Spleen (tissue), 13 donors: ENCODE measurements around the gene ELN. TPM values are rescaled to one million over a fixed set of nuclear protein-coding genes. Genes with fewer than 3 reads are reported as not detected.
"Not testable (repeated sequence)": the region's sequence is repeated elsewhere in the genome, so short reads cannot be mapped to it uniquely, and the experiment has no call there.

Source experiments
- DNase-seq: peaks from one replicate; pipeline ENCODE4 v3.0.0-alpha.2; 2020
- H3K27ac ChIP-seq, 8 donors: fragments of 200-600 bp; sonication (generic) in 7 of 8; 1 replicate in 4 of 8; 2 replicates in 4 of 8; pipeline versions ENCODE4 v1.5.0 to v1.8.0; 2016 to 2021; ENCODE audit warnings: inconsistent platforms in 4 of 8, mild to moderate bottlenecking in 4 of 8, moderate library complexity in 1 of 8
- H3K27me3 ChIP-seq, 7 donors: fragments of 200-600 bp; sonication (generic) in 6 of 7; replicated peaks in 1 of 7; 1 replicate in 4 of 7; 2 replicates in 3 of 7; pipeline versions ENCODE4 v1.5.0 to v1.8.0; 2016 to 2021; ENCODE audit warnings: inconsistent platforms in 3 of 7, mild to moderate bottlenecking in 1 of 7
- H3K36me3 ChIP-seq, 6 donors: fragments of 200-600 bp; sonication (generic) in 5 of 6; 1 replicate in 4 of 6; 2 replicates in 2 of 6; pipeline versions ENCODE4 v1.5.0 to v1.8.0; 2016 to 2021; ENCODE audit warnings: inconsistent platforms in 2 of 6
- H3K4me1 ChIP-seq, 6 donors: fragments of 200-600 bp; sonication (generic) in 5 of 6; 1 replicate in 3 of 6; 2 replicates in 3 of 6; pipeline versions ENCODE4 v1.5.0 to v1.8.0; 2016 to 2021; ENCODE audit warnings: inconsistent platforms in 3 of 6
- H3K4me3 ChIP-seq, 8 donors: fragments of 200-600 bp; sonication (generic) in 7 of 8; 1 replicate in 4 of 8; 2 replicates in 4 of 8; pipeline versions ENCODE4 v1.5.0 to v1.8.0; 2016 to 2021; ENCODE audit warnings: inconsistent platforms in 4 of 8, mild to moderate bottlenecking in 4 of 8, moderate library complexity in 2 of 8
- H3K9me3 ChIP-seq, 8 donors: fragments of 200-600 bp; sonication (generic) in 7 of 8; 1 replicate in 4 of 8; 2 replicates in 4 of 8; pipeline versions ENCODE4 v1.5.0 to v1.8.0; 2016 to 2021; ENCODE audit warnings: inconsistent platforms in 4 of 8
- POLR2A ChIP-seq, 3 donors: fragments of 450-650 bp; IDR thresholded peaks; one replicate each; pipeline ENCODE4 v1.5.1; 2017; ENCODE audit warnings: antibody characterized with exemption in 3 of 3, mild to moderate bottlenecking in 1 of 3
- POLR2AphosphoS5 ChIP-seq, 3 donors: sonication (generic); formaldehyde crosslinking; IDR thresholded peaks; one replicate each; pipeline ENCODE4 v1.5.1; 2017; ENCODE audit warnings: antibody characterized with exemption in 3 of 3
- WGBS, 5 donors: extraction: QIAGEN DNeasy Blood & Tissue Kit in 3 of 5; methylation state at CpG; one replicate each; pipeline versions ENCODE4 v1.1.5 to v1.1.7; 2013 to 2018; 5-methylcytosine and 5-hydroxymethylcytosine counted together
- intact Hi-C: fragments of 100-400 bp; cut with DNase I; formaldehyde crosslinking; loops from one replicate; pipeline ENCODE4 v1.15.0; 2023; ENCODE audit warnings: low total_unique reads
- long read RNA-seq, 2 donors: transcript quantifications; one replicate each; lab custom pipeline, GENCODE V29; 2026
- polyA plus RNA-seq, 3 donors: library from polyadenylated mRNA; stranded (reverse); fragments of 200-250 nt; gene quantifications; one replicate each; pipeline ENCODE4 v1.2.1, GENCODE V29; 2013
- total RNA-seq, 7 donors: library from RNA; depleted of rRNA in 3 of 7; stranded (reverse); fragments of >200 nt in 3 of 7; fragmentation: NEBNext Ultra II Directional in 4 of 7; extraction: Animal tissue kit (Norgen Biotek cat#: 25700) in 4 of 7; gene quantifications; one replicate each; pipeline versions ENCODE4 v1.1.0 to v1.2.1, GENCODE V29; 2016 to 2021
- TF ChIP-seq, protein P1 (sequence below), 11 experiments: fragments of 200-600 bp in 7 of 11; fragments of 450-650 bp in 4 of 11; sonication (generic) in 4 of 11; IDR thresholded peaks in 8 of 11; conservative IDR thresholded peaks in 3 of 11; 1 replicate in 7 of 11; 2 replicates in 4 of 11; pipeline versions ENCODE4 v1.4.0 to v1.8.0; 2016 to 2021; ENCODE audit warnings: antibody characterized with exemption in 11 of 11, inconsistent platforms in 4 of 11, mild to moderate bottlenecking in 1 of 11
- donor health status: healthy with polysubstance abuse.
- donor health status: DM: no; HTN: no; CAD: no; lungs with moderate emphysema.
- donor health status: DM: no; HTN: no; CAD: no.
- donor health status: Bipolar disorder and iron deficiency.
- donor health status: healthy.
- donor health status: DM: no; HTN: no; CAD: no.
- donor health status: DM: yes; HTN: yes; CAD: no.

ELN gene
- total RNA-seq, result 10 to 100 TPM; 11.7 to 94.7 (median 38.6) TPM
- 10 to 100 TPM; 11.1 to 65.9 (median 24.7) TPM for polyA plus RNA-seq
- long read RNA-seq, donor 1, transcript ELN-221 (32 exons, 2,583 nt), result major isoform, 8 of 107 reads
- long read RNA-seq, donor 1, partial matches to known transcripts, result 91 of 107 reads
- long read RNA-seq, donor 1, other reads (novel, unspliced or antisense), result 0 of 107 reads
- long read RNA-seq, donor 2, transcript ELN-201 (33 exons, 3,781 nt), result major isoform, 8 of 165 reads
- long read RNA-seq, donor 2, partial matches to known transcripts, result 145 of 165 reads
- long read RNA-seq, donor 2, other reads (novel, unspliced or antisense), result 0 of 165 reads

DNA sequence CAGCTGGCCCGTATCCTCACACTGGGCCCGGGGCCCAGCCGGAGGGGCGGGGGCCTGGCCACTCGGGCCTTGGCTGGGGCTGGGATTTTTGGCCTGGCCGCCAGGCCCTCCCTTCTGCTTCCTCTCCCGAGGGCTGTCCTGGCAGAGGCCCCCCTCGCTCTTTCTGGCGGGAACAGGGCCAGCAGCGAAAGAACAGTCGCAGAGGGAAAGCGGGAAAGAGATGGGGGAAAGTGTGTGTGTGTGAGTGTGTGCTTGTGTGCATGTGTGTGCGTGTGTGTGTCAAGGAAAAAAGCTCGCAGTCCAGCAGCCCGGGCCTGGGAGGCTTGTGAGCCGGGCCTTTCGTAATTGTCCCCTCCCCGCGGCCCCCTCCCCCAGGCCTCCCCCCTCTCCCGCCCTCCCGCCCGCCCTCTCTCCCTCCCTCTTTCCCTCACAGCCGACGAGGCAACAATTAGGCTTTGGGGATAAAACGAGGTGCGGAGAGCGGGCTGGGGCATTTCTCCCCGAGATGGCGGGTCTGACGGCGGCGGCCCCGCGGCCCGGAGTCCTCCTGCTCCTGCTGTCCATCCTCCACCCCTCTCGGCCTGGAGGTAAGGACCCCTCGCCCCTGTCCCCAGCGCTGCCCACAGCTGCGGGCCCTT, at the start of gene ELN:
Gene ELN (plus strand): TSS at position 491 of the 638 bp plus-strand sequence. CDS start 15 bp downstream, at position 506.
- H3K4me1 ChIP-seq, result peaks cover 11 to 83% (median 48%) of the 10 kb centered on the region in 6 donors
- WGBS, 5 donors, result 11 to 20% (median 18%) methylated on average over 21 to 37 of the region's 39 CpGs

DNA sequence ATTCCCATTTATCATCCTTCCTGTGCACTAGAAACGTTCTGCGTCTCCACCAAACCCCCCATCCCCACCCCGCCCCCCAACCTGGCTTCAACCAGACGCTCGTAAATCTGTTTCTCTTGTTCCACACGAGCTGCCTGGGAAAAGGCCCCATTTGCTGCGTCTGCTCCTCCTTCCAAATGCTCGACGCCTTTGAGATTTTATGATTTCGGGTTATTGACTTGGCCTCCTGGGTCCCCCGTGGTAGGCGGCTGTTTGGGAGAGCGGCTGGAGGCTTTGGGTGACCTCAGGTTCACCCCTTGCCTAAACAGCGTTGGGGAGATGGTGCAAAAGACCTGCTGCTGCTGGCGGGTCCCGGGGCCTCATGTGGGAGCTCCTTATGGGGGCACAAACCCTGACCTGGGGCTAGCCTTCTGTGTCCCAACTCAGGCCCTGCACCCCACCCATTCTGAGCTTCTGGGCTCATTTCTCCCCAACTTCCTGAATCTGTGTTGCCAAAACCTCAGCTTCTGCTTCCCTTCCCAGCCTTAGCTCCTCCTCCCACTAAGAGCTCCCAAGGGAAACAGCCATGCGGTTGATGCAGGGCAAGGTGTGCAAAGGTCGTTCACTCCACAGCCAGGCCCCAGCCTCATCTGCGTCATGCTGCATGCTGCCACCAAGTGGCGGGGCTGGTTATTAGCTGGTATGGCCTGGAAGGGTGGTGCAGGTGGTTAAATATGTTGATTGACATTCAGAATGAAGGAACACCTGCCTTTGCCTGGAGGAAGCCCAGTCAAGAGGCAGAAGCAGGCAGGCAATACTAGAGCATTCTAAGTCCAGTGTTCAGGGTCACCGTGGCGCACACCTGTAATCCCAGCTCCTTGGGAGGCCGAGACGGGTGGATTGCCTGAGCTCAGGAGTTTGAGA, 49.1 kb upstream of the ELN start:
- Histone ChIP-seq H3K4me1 (peaks cover 0 to 16% (median 7%) of the 10 kb centered on the region in 6 donors), H3K36me3 (no peaks in the 10 kb centered on the region), H3K9me3 (no peaks in the 10 kb centered on the region), H3K27me3 (no peaks in the 10 kb centered on the region), H3K4me3 (no peak overlapping the region), H3K27ac (no peak overlapping the region)
- intact Hi-C loops, result no loop called here
- TF ChIP-seq POLR2AphosphoS5 (IDR thresholded peaks at IDR 0.05) (peak in 1 of 3 donors; percentile 49), POLR2A (IDR thresholded peaks at IDR 0.05) (no peak)
- TF ChIP-seq, protein P1, sequence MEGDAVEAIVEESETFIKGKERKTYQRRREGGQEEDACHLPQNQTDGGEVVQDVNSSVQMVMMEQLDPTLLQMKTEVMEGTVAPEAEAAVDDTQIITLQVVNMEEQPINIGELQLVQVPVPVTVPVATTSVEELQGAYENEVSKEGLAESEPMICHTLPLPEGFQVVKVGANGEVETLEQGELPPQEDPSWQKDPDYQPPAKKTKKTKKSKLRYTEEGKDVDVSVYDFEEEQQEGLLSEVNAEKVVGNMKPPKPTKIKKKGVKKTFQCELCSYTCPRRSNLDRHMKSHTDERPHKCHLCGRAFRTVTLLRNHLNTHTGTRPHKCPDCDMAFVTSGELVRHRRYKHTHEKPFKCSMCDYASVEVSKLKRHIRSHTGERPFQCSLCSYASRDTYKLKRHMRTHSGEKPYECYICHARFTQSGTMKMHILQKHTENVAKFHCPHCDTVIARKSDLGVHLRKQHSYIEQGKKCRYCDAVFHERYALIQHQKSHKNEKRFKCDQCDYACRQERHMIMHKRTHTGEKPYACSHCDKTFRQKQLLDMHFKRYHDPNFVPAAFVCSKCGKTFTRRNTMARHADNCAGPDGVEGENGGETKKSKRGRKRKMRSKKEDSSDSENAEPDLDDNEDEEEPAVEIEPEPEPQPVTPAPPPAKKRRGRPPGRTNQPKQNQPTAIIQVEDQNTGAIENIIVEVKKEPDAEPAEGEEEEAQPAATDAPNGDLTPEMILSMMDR (IDR thresholded peaks at IDR 0.05 in 8 of 11, conservative IDR thresholded peaks at IDR 0.05 in 3 of 11), result peak in 8 of 11 experiments; percentile 6 to 46 (median 34)
- DNase-seq, result peak; percentile 79
- WGBS, 5 donors, result 48 to 60% (median 53%) methylated on average over 23 to 24 of the region's 24 CpGs

More for the DNA sequence above, at the start of gene ELN:
- TF ChIP-seq, protein P1 (IDR thresholded peaks at IDR 0.05 in 8 of 11, conservative IDR thresholded peaks at IDR 0.05 in 3 of 11), result no peak
- TF ChIP-seq POLR2AphosphoS5 (IDR thresholded peaks at IDR 0.05) (peak; percentile 53 to 71 (median 69)), POLR2A (IDR thresholded peaks at IDR 0.05) (no peak)
- Histone ChIP-seq H3K9me3 (no peaks in the 10 kb centered on the region), H3K4me3 (peak within 1 kb of the TSS; percentile 34 to 64 (median 45)), H3K27me3 (peaks cover 0 to 84% (median 25%) of the 10 kb centered on the region in 7 donors), H3K36me3 (no peaks in the 10 kb centered on the region), H3K27ac (peak within 1 kb of the TSS in 7 of 8 donors; percentile 21 to 78 (median 70))
- DNase-seq, result no peak
- intact Hi-C loops, result loop anchor here (5.0 kb wide), 1 partner anchor 161 kb away; no protein-coding TSS in a partner anchor

DNA sequence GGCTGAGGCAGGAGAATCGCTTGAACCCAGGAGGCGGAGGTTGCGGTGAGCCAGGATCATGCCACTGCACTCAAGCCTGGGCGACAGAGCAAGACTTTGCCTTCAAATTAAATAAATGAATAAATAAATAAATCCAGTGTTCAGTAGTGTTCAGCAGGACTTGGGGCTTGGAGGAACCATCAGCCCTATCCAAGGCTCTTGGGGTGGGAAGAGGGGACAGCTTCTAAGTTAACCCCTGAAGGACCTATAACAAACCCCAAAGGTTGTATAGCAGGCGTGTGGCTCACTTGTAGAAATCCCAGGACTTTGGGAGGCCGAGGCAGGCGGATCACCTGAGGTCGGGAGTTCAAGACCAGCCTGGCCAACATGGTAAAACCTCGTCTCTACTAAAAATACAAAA, 48.3 kb upstream of the ELN start:
- H3K36me3 ChIP-seq, intact Hi-C loops, H3K4me3 ChIP-seq, H3K27ac ChIP-seq, DNase-seq, H3K27me3 ChIP-seq, H3K9me3 ChIP-seq: not testable (repeated sequence)
- WGBS, 5 donors, result 84 to 96% (median 92%) methylated on average over 9 of the region's 9 CpGs
- peaks cover 0 to 16% (median 7%) of the 10 kb centered on the region in 6 donors for H3K4me1 ChIP-seq

- 91 to 94% (median 93%) methylated on average over 6 of the region's 6 CpGs for WGBS, 5 donors
- H3K36me3 ChIP-seq, result no peaks in the 10 kb centered on the region
- peaks cover 0 to 16% (median 7%) of the 10 kb centered on the region in 6 donors for H3K4me1 ChIP-seq
- no peak overlapping the region for H3K27ac ChIP-seq
- no peaks in the 10 kb centered on the region for H3K27me3 ChIP-seq
- peak; percentile 6 for DNase-seq
- intact Hi-C loops, result no loop called here
- no peaks in the 10 kb centered on the region for H3K9me3 ChIP-seq
- TF ChIP-seq POLR2AphosphoS5 (IDR thresholded peaks at IDR 0.05) (no peak), POLR2A (IDR thresholded peaks at IDR 0.05) (no peak)
- TF ChIP-seq, protein P1 (IDR thresholded peaks at IDR 0.05 in 8 of 11, conservative IDR thresholded peaks at IDR 0.05 in 3 of 11), result no peak
- no peak overlapping the region for H3K4me3 ChIP-seq
Measured at GRCh38 chr7:73980206-73980605, 47.8 kb upstream of the ELN start.
